Mucosa of descending colon (tissue), 3 donors: ENCODE results near the gene GAS7. TPM values are rescaled to one million over a fixed set of nuclear protein-coding genes. Genes with fewer than 3 reads are reported as not detected.

ENCODE experiments used
- ATAC-seq: fragments of 200-7000 bp; cut with Tn5 transposase; one replicate; pipeline ENCODE4 v1.9.1; 2020; ENCODE audit warnings: mild to moderate bottlenecking, moderate library complexity
- DNase-seq, 3 donors: peaks; one replicate each; pipeline ENCODE4 v3.0.0-alpha.2; 2020
- H3K36me3 ChIP-seq: fragments of 200-600 bp; one replicate; pipeline ENCODE4 v1.8.0; 2021; ENCODE audit warnings: low read depth, mild to moderate bottlenecking
- H3K4me1 ChIP-seq: fragments of 200-600 bp; one replicate; pipeline ENCODE4 v1.8.0; 2021; ENCODE audit warnings: low read depth, mild to moderate bottlenecking
- H3K4me3 ChIP-seq: fragments of 200-600 bp; one replicate; pipeline ENCODE4 v1.8.0; 2021; ENCODE audit warnings: mild to moderate bottlenecking
- H3K9me3 ChIP-seq: fragments of 200-600 bp; one replicate; pipeline ENCODE4 v1.8.0; 2021; ENCODE audit warnings: mild to moderate bottlenecking
- intact Hi-C, 2 donors: fragments of 100-400 bp; cut with DNase I in 1 of 2; cut with micrococcal nuclease in 1 of 2; formaldehyde crosslinking; loops; one replicate each; pipeline versions ENCODE4 v1.11.0 to v1.11.1; 2022; cut with DNase I, micrococcal nuclease
- total RNA-seq, 3 donors: library from RNA; stranded (reverse); fragmentation: NEBNext Ultra II Directional in 2 of 3; extraction: Animal tissue kit (Norgen Biotek cat#: 25700) in 2 of 3; gene quantifications; one replicate each; pipeline versions ENCODE4 v1.2.1 to v1.2.4, GENCODE V29; 2021 to 2023
- TF ChIP-seq, protein P1 (sequence below): fragments of 200-600 bp; IDR thresholded peaks from one replicate; pipeline ENCODE4 v1.8.0; 2022; ENCODE audit warnings: antibody characterized with exemption, mild to moderate bottlenecking
- donor health status: DM: no; HTN: no; CAD: no; lungs with moderate emphysema.
- donor health status: DM: no; HTN: no; CAD: no.
- donor health status: DM: no; HTN: yes; CAD: no.

Gene GAS7
- total RNA-seq, 3 donors from 2014 or later: 6.4 to 54.4 (median 21.6) TPM

DNA sequence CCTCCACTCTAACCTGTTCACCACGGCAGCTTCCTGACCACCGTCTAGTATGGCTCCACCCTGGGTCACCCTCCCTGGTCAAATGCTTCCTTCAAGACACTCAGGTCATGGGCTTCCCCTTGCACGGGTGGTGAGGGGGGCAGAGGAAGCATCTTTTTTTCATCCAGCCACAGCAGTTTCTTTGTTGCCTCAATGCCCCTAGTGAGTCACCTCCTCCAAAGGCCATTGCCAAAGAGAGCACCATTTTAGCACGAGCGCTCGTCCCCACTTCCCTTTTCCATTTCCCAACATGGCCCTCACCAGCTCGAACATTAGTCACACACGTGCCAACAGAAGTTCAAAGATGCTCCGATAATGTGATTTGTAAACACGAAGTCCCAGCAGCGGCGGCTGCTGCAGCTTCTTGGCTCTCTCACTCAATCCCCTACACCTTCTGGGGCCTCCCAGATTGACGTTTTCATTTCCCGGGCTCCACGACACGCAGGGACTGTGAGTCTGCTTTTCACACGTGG, 134.6 kb downstream of the GAS7 start:
- H3K36me3 ChIP-seq: no peaks in the 10 kb centered on the region
- TF ChIP-seq, protein P1, sequence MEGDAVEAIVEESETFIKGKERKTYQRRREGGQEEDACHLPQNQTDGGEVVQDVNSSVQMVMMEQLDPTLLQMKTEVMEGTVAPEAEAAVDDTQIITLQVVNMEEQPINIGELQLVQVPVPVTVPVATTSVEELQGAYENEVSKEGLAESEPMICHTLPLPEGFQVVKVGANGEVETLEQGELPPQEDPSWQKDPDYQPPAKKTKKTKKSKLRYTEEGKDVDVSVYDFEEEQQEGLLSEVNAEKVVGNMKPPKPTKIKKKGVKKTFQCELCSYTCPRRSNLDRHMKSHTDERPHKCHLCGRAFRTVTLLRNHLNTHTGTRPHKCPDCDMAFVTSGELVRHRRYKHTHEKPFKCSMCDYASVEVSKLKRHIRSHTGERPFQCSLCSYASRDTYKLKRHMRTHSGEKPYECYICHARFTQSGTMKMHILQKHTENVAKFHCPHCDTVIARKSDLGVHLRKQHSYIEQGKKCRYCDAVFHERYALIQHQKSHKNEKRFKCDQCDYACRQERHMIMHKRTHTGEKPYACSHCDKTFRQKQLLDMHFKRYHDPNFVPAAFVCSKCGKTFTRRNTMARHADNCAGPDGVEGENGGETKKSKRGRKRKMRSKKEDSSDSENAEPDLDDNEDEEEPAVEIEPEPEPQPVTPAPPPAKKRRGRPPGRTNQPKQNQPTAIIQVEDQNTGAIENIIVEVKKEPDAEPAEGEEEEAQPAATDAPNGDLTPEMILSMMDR: no peak
- DNase-seq (peak in 2 of 3 donors; percentile 26 to 59), ATAC-seq (peak; percentile 53)
- H3K9me3 ChIP-seq: no peaks in the 10 kb centered on the region
- H3K4me1 ChIP-seq: peaks cover 8% of the 10 kb centered on the region
- no peak overlapping the region for H3K4me3 ChIP-seq
- intact Hi-C loops: no loop called here

DNA sequence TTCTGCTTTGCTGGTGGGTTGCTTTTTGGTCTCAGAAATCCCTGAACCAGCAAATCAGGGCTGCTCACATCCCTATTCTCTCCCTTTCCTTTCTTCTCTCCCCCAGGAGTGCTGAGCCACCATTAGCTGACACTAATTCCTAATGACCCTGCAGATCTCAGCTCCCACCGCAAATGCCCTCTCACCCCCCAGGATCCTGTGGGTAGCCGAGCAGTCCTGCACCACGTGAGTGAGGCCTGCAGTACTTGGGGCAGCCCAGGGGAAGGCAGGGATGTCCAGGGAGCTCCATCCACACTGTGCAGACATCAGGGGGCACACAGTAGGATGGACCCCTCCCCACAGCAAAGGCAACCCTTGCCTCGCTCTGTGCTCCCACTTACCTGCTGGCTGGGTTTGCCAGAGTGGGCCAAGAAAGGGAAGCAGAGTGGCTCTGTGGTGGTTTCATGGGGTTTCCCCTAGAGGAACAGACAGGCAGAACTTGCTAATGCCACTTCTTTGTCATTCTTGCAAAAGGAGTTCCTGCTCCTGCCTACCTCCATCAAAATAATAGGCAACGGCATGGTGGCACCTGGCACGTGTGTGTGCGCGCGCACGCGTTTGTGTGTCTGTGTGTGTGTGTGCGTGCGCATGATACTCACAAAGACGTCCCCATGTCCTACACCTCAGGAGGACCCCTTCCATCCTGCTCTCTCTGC, 135.6 kb downstream of the GAS7 start:
- peak; percentile 12 for ATAC-seq
- DNase-seq: no peak
- H3K36me3 ChIP-seq: no peaks in the 10 kb centered on the region
- intact Hi-C loops: no loop called here
- H3K9me3 ChIP-seq: no peaks in the 10 kb centered on the region
- peaks cover 8% of the 10 kb centered on the region for H3K4me1 ChIP-seq
- TF ChIP-seq, protein P1: no peak
- H3K4me3 ChIP-seq: no peak overlapping the region

DNA sequence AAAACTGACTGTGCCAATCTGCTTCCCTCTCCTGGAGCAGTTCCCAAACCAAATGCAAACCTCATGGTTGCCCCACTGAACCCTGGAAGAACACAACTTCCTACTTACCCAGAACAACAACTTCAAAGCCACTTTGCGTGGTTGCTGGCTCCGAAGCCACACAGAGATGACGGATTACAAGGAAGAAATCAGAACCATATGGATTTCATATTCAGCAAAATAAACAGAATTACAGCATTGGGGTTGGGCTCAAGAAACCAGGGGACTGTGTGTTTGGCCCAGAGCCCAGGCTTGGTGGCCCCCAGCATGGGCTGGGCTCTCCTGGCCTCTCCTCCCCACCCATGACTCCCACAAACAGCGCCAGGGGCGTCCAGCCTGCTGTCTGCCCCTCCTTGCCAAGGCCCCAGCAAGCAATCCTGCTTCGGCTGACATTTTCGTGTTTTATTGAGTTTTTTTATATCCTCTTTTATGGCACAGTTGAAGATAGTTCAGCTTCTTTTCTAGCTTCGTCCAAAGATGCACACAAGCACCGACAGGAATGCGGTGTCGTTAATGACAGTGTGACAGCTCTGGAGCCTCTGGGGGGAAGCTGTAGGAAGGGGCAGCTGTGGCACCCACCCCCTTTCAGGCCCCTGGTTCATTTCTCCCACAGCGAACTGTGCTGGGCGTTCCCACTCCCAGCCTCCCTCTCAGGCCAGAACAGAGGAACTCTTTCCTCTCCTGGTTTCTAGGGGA, 137.1 kb downstream of the GAS7 start:
- Histone ChIP-seq H3K36me3 (no peaks in the 10 kb centered on the region), H3K4me1 (peaks cover 8% of the 10 kb centered on the region), H3K4me3 (no peak overlapping the region), H3K9me3 (no peaks in the 10 kb centered on the region)
- intact Hi-C loops: no loop called here
- peak; percentile 30 for ATAC-seq
- peak in 1 of 3 donors; percentile 61 for DNase-seq
- TF ChIP-seq, protein P1: no peak

DNA sequence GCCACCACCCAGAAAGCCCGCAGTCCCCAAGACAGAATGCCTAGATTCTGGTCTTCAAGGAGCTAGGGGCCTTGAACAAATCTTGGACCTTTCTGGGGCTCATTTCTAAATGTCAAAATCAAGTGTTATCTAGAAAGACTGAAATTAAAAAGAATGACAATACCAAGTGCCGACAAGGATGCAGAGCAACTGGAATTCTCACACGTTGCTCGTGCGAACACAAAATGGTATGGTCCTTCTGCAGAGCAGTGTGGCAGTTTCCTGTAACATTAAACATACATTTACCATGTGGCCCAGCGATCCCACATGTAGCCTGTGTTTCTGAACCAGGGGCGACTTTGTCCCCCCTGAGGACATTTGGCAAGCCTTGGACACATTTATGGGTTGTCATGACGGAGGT, 137.9 kb downstream of the GAS7 start:
- H3K36me3 ChIP-seq: no peaks in the 10 kb centered on the region
- DNase-seq (no peak), ATAC-seq (no peak)
- intact Hi-C loops: no loop called here
- no peak overlapping the region for H3K4me3 ChIP-seq
- peaks cover 8% of the 10 kb centered on the region for H3K4me1 ChIP-seq
- no peaks in the 10 kb centered on the region for H3K9me3 ChIP-seq
- TF ChIP-seq, protein P1: no peak

DNA sequence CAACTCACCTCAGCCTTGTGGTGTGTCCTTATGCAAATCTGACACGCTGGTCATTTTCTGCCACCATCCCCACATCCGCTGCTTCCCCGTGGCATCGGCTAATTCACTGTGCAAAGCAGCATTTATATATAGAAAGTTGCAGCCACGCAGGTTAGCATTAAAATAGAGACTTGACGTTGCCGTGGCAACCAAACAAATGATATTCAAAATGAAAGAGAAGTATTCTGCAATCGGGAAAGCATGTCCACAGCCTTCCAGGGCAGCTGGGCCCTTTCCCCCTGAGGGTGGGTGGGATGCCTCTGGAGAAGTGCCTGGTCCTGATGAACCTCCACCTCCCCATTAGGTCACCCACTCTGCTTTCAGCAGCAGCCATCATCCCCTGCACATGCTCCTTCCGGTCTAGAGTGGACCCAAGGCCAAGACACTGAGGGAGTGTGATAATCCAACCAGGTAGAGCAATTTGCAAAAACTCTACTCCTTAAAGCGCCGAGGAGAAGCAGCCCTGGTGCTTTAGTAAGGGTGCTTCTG, 138.7 kb downstream of the GAS7 start:
- ATAC-seq: peak; percentile 27
- H3K9me3 ChIP-seq: no peaks in the 10 kb centered on the region
- DNase-seq: peak in 1 of 3 donors; percentile 29
- H3K4me1 ChIP-seq: peaks cover 8% of the 10 kb centered on the region
- H3K4me3 ChIP-seq: no peak overlapping the region
- intact Hi-C loops: no loop called here
- TF ChIP-seq, protein P1: no peak
- no peaks in the 10 kb centered on the region for H3K36me3 ChIP-seq
